ENCODE data around the gene RNF38. TPM values are rescaled to one million over a fixed set of nuclear protein-coding genes. Genes with fewer than 3 reads are reported as not detected.

RNF38 gene
- polyA plus RNA-seq, 1 of the 3 experiments (the other 2 are of a cell fraction) = 9.5 TPM

DNA sequence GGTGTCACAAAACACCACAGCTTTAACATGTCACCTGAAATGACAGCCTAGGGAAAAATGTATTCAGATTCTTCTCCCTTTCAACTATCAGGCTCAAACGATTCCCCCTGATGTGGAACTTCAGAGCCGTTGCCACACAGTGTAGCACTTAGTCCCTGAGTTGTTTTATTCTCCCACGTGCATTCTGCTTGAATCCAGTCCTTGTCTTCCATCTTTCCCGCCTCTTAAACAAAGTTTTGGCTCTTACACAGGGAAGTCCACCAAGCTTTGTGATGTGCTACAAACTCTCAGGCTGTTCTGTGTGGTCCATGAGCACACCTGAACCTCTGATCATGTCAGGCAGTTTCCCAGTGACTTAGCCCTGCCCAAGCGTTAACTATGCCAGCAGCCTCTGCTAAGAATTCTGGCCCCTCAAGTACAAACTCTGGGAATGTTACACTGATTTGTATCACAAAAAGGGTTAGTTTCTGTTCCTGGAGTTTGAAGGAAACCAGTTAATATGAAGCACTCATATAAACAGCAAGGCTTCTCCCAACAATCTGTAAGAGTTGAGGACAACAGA, 45.8 kb upstream of the RNF38 start:
- Histone ChIP-seq H3F3A (replicated peaks; ENCODE audit: insufficient read depth) (peaks cover 7% of the 10 kb centered on the region), H4K20me1 (ENCODE audit: insufficient read depth) (peaks cover 30% of the 10 kb centered on the region), H3K4me1 (ENCODE audit: control insufficient read depth in 1 of 2, insufficient read depth in 2 of 2, low read depth in 1 of 2, low read length in 1 of 2) (peaks cover 0 to 6% of the 10 kb centered on the region in 2 experiments; a peak in 1 of 4 replicates), H3K79me2 (ENCODE audit: insufficient read depth) (peaks cover 54% of the 10 kb centered on the region), H3K4me2 (no peak overlapping the region), H3K27me3 (ENCODE audit: insufficient read depth) (no peaks in the 10 kb centered on the region), H3K36me3 (replicated peaks in 1 of 2; ENCODE audit: control insufficient read depth in 1 of 2, insufficient read depth in 2 of 2, low read length in 1 of 2) (peaks cover 0 to 2% of the 10 kb centered on the region in 2 experiments), H3K4me3 (ENCODE audit: low read depth in 2 of 2, low read length in 1 of 2) (no peak overlapping the region), H3K27ac (ENCODE audit: low read depth in 2 of 2, low read length in 1 of 2) (no peak overlapping the region), H2AFZ (ENCODE audit: low read depth) (no peak overlapping the region), H3K9me2 (no peaks in the 10 kb centered on the region), H3K9me3 (no peaks in the 10 kb centered on the region), H3K9ac (no peak overlapping the region)
- WGBS (ENCODE audit: low lambda C conversion rate) = 93% methylated on average over 5 of the region's 5 CpGs
- TF ChIP-seq, protein P1, sequence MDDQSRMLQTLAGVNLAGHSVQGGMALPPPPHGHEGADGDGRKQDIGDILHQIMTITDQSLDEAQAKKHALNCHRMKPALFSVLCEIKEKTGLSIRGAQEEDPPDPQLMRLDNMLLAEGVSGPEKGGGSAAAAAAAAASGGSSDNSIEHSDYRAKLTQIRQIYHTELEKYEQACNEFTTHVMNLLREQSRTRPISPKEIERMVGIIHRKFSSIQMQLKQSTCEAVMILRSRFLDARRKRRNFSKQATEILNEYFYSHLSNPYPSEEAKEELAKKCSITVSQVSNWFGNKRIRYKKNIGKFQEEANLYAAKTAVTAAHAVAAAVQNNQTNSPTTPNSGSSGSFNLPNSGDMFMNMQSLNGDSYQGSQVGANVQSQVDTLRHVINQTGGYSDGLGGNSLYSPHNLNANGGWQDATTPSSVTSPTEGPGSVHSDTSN (IDR thresholded peaks at IDR 0.05) = no peak
- no peak for TF ChIP-seq MEF2A (IDR thresholded peaks at IDR 0.05; ENCODE audit: borderline replicate concordance, low read depth)
- no peak for TF ChIP-seq RFX5 (IDR thresholded peaks at IDR 0.05; ENCODE audit: low read length)
- TF ChIP-seq RAD21 (IDR thresholded peaks at IDR 0.05; ENCODE audit: low read length) = no peak
- no peak for TF ChIP-seq MAX (IDR thresholded peaks at IDR 0.05; ENCODE audit: low read depth)
- no peak for TF ChIP-seq ELF1 (IDR thresholded peaks at IDR 0.05)
- no peak for TF ChIP-seq IRF3 (IDR thresholded peaks at IDR 0.05; ENCODE audit: low read depth, low read length)
- TF ChIP-seq MXI1 (IDR thresholded peaks at IDR 0.05; ENCODE audit: low read depth, low read length) = no peak
- TF ChIP-seq FOXM1 (IDR thresholded peaks at IDR 0.05; ENCODE audit: low read depth) = no peak
- no peak for TF ChIP-seq CTCF (IDR thresholded peaks at IDR 0.05)
- TF ChIP-seq TEAD4 (IDR thresholded peaks at IDR 0.05; ENCODE audit: borderline replicate concordance, insufficient read depth) = no peak
- no peak for TF ChIP-seq GATA2 (CRISPR knock-in tag; IDR thresholded peaks at IDR 0.05)
- no peak for TF ChIP-seq RCOR1 (IDR thresholded peaks at IDR 0.05; ENCODE audit: low read length)
- no peak for TF ChIP-seq EZH2phosphoT487 (IDR thresholded peaks at IDR 0.05; ENCODE audit: borderline replicate concordance, low read depth)
- TF ChIP-seq CHD2 (IDR thresholded peaks at IDR 0.05; ENCODE audit: low read length, partially characterized antibody) = no peak
- no peak for TF ChIP-seq USF1 (IDR thresholded peaks at IDR 0.05; ENCODE audit: borderline replicate concordance, low read depth)
- ChIA-PET POLR2A (no interaction called here), CTCF (interaction anchor here (4.0 kb wide), 1 partner anchor 39 kb away, joined by 40 read pairs; no protein-coding TSS in a partner anchor)
- no peak for DNase-seq
